HG02981 (cell line): Measurements from ENCODE around the gene ITGAE.
A peak's percentile ranks its signal among the peaks of the same experiment; 100 is the strongest.

ENCODE experiments used
- ATAC-seq: cut with Tn5 transposase; IDR thresholded peaks from one replicate; pipeline ENCODE4 v1.9.1; 2021; ENCODE audit warnings: mild to moderate bottlenecking, moderate library complexity; ENCODE audit not compliant: unreplicated experiment

ITGAE gene

DNA sequence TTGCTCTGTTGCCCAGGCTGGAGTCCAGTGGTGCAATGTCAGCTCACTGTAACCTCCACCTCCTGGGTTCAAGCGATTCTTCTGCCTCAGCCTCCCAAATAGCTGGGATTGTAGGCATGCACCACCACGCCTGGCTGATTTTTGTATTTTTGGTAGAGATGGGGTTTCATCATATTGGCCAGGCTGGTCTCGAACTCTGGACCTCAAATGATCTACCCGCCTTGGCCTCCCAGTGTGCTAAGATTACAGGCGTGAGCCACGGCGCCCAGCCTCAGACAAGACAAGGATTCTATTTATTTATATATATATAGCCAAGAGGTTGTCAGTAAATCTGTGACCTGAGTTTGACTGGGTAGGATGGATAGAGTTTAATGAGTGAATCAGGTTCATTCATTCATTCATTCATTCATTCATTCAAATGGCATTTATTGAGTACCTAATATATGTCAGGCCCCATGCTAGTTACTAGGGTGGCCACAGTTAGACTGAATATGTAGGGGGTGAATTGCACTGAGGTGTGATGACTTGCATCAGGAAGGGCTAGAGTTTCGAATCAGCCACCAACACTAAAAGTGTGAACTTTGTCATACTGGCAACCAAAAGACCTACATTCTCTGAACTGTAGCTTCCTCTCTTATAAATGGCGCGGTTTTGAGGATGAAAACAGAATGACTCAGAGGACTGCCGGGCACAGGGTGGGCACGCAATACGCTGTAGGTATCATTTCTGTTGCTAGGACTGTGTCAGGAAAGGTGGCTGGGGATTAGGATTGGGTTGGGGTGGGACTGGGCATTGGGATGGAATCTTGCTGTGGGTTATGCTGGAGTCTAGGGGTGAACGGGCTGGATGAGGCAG lies 37.8 kb downstream of the ITGAE start:
- peak; percentile 57 for ATAC-seq

DNA sequence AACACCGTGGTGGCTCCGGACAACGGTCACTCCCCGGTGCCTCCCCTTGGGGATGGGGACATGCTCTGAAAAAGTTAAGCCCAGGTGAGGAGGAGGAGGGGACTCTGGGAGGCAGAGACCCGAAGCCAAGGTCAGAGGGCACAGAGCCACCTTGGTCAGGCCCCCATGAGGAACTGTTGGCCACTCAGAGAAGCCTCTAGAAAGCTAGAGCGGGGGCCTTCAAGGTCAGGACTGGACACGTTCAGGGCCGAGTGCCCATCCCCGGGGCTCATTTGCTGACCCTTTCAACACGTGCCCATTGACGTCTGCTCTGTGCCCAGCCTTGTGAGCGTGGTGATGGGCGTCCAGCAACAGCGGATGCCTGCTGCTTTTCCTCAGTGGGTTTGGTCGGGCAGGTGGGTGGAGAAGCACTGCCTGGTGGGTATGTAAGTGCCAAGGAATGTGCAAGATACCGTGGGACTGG lies 39.0 kb downstream of the ITGAE start:
- ATAC-seq: no peak

DNA sequence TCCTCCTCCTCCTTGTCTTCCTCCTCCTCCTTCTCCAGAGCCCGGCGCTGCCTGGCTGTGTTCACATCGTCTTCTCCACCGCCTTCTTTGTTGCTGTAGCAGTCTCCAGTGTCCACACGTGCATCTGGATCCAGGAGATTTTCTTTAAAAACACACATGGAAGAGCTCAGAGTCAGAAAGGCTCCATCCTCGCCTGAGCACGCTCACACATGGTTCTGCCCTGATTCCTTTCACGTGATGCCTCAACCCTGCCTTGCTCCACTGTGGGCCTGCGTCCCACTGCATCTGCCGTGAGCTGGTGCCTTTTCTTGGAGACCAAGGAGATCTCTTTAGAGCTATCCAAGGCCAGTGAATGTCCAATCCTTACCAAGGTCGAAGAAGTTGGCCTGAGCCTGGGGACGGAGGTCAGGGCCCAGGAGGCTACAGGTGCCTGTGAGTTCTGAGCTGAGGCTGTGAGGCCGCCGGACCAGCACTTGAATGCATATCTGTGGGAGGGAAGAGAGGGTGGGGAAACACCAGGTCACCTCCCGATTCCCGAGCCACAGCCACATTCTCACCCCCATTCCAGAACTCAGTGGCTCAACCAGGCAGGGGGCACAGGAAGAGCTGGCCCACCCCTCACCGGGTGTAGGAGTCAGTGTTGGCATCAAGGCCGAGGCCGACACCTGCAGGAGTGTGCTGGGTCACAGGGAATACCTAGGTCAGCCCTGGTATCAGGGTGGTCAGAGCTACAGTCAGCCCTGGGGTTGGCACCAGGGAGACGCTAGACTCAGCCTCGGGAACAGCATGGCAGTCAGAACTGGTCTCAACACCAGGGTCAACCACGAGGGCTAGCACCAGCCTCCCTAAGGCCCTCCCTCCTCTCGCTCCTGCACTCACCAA lies 39.7 kb downstream of the ITGAE start:
- ATAC-seq: no peak

DNA sequence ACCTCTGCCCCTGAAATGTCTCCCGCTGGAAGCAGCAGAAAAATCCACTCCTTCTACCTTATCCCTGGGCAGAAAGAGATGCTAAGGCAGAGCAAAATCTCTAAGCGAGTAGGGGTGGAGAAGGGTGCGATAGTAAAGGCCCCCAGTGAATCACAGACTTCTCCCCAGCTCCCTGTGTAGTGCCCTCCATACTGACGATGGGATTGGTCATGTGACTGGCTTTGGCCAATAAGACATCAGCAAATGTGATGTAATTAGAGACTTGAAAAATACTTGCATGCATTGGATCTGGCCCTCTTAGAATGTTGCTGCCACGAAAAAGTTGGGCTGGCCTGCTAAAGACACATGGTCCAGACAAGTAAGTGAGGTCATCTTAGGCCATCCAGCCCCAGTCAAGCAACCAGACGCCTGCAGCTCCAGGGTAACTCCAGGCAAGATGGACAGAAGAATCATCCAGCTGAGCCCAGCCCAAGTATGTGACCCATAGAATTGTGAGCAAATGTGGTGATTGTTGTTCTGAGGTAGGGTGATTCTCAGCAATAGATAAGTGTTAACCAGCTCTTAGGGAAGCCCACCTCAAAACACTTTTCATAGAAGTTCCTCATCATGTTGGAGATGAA lies 41.3 kb downstream of the ITGAE start:
- no peak for ATAC-seq

DNA sequence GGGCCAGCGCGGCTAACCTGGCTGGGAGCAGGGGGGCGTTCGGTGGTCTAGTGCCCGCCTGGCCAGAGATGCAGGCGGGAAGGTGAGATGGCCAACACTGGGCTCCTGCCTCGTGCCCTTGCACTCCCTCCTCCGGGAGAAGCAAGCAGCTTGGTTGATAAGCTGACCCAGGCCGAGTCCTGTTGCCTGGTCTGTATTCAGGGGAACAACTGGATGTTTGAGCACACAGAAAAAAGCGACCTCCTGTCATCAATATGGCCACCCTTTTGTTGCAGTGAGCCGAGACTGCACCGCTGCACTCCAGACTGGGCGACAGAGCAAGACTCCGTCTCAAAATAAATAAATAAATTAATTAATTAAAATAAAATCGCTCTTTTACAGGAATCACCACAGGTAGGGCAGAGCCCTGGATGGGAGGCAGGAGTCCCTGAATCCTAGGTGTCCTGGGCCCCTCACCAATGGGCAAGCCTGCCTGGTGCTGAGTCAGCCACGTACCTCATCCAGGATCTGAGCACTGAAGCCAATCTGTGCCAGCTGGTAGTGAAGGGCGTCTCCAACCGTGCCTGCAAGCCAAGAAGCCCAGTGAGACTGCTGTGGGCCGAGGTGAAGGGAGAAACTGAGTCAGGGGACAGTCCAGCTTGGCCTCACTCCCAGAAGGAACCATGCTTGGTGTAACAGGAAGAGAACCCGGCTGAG lies 45.5 kb downstream of the ITGAE start:
- no peak for ATAC-seq

DNA sequence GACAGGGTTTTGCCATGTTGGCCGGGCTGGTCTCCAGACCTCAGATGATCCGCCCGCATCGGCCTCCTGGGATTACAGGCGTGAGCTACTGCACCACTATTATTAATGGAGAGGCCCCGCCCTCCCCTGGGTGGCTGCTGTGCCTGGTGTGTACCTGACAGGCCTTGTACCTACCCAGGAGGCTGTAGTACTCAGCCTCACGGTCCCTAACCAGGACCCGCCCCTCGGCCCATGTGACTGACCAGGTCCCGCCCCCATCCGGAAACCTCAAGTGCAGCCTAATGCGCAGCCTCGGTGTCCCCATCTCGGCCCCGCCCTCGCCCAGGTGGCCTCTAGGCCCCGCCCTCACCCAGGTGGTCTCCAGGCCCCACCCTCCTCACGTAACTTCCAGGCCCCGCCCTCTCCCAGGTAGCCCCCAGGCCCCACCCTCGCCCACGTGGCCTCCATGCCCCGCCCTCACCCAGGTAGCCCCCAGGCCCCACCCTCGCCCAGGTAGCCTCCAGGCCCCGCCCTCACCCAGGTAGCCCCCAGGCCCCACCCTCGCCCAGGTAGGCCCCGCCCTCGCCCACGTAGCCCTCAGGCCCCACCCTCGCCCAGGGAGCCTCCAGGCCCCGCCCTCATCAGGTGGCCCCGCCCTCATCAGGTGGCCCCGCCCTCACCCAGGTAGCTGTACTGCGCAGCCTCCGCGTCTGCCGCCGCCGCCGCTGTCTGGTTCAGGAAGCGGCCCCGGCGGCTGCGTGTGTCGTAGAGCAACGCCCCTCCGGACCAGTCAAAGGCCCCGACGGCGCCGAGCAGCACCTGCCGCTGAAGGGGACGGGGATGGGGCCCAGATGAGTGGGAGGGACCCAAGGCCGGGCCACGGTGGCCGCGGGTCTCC lies 46.3 kb downstream of the ITGAE start:
- no peak for ATAC-seq

DNA sequence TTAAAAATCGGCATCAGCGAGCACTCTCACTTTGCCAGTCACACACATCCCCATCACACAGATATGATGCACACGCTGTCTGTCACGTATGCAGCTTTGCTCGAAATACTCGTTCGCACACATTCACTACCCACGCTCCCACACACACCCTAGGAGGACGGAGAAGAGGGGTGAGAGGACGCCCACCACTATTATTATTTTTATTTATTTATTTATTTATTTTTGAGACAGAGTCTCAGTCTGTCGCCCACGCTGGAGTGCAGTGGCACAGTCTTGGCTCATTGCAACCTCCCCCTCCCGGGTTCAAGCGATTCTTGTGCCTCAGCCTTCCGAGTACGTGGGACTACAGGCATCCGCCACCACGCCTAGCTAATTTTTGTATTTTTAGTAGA lies 46.9 kb downstream of the ITGAE start:
- no peak for ATAC-seq

DNA sequence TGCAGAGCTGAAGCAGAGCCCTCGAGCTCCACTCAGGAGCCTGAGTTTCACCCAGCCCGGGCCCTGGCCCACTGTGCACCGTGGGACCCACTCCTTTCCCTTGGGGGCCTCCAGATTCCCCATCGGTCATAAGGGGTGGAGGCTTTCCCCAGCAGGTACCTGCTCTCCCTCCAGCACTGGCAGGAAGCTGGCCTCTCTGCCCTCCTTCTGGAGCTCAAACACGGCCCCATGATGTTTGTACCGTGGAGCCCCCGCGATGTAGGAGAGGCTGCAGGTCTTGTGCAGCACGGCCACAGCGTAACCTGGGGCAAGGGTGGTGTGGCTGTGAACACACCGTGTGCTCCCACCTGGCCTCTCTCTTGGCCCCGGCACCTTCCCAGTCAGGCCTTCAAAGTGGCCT lies 47.4 kb downstream of the ITGAE start:
- no peak for ATAC-seq

DNA sequence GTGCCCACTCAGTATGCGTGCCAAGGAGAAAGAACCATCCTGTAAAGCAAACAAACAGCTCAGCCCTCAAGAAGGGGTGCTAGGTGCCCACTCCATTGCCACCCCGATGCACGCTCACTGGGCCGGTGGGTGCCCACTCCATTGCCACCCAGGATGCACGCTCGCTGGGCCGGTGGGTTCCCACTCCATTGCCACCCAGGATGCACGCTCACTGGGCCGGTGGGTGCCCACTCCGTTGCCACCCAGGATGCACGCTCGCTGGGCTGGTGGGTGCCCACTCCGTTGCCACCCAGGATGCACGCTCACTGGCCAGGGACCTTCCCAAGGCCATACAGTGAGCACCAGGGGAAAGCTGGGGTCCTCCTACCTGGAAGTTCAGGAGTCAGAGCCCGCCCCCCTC lies 49.2 kb downstream of the ITGAE start:
- no peak for ATAC-seq

DNA sequence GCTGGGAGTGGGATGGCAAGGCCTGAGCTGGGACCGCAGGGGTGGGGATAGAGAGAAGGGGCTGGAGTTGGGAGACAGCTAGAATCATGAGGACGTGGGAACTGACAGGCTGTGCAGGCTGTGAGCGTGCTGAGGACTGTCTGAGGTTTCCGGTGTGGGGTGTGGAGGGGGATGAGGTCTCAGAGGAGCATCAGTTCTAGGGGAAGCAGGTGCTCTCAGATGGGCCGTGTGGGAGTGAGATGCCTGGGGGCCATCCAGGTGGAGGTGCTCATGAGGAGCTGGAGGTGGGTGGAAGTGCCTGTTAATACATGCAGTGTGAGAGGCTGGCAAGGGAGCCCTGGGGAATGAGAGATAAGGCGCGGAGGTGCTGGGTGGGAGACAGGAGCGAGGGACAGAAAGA lies 50.1 kb downstream of the ITGAE start:
- no peak for ATAC-seq

DNA sequence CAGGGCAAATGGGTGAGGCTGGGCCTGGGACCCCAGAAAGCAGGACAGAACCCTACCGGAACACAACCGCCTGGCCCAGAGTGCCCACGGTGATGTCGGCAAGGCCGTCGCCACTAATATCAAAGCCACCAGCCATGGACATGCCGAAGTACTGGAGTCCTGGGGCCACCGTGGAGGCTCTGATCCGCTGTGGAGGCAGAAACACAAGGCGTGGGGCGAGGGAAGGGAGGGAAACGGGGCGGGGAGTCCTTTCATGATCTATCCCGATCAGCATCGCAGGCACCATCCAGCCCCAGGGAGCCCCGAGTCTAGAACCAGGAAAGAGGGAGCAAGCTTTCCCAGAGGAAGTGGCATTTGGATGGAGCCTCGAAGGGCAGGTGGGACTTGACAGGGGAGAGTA lies 50.7 kb downstream of the ITGAE start:
- no peak for ATAC-seq

DNA sequence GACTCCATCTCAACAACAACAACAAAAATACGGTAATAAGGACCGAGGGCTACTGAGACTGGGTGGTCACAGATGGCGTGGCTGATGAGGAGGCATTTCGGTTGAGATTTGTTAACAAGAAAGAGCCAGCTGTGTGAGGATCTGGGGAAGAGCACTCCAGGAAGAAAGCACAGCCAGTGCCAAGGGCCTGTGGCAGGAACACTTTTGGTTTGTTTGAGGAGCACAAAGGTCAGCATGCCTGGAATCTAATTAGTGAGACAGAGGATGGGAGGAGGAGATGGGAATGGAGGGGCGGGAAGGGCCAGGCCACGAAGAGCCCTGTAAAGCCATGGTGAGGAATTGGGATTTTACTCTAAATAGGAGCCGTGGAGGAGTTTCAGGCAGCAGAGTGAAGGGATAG lies 52.4 kb downstream of the ITGAE start:
- no peak for ATAC-seq

DNA sequence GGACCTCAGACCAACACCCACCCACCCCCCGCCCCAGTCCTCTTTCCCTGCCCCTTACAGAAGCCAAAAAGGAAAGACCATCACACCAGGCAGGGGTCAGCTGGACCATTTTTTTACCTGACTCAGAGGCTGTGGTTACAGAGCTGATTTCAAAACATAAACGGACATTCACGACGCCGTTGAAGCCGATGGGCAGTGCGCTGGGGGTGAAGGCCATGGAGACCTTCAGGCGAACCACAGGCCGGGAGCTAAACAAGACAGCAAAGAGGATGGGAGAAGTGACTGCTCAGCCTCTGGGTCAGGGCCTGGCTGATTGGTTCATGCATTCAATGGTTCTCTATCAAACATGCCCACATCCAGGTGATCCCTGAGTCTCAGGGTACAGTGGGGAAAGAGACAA lies 53.2 kb downstream of the ITGAE start:
- no peak for ATAC-seq

DNA sequence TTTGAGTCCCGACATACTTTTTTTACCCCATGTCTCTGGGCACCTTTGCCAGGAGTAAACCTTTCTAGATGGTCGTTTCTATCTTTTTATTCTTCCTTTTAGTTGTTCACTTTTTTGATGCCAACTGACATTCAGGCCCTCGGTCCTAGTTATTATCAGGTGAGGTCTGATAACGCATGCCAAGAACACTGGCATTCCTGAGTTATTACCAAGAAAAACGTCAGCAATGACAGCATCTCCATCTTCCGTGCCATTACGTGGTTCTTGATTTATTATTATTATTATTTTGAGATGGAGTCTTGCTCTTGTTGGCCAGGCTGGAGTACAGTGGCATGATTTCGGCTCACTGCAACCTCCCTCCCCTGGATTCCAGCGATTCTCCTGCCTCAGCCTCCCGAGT lies 55.9 kb downstream of the ITGAE start:
- no peak for ATAC-seq

DNA sequence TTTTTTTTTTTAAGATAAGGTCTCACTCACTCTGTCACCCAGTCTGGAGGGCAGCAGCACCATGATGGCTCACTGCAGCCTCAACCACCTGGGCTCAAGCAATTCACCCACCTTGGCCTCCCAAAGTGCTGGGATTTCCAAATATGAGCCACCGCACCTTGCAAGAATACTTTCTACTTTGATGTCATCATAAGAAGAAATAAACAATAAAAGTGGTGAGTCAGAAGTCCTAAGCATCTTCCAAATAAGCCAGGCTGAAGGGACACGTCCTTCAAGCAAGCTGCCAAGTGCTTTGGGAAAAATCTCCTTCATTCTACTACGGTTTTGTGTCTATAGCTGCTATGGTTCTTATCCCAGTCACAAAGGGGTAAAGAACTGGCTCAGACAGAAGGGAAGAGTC lies 57.0 kb downstream of the ITGAE start:
- ATAC-seq: no peak

DNA sequence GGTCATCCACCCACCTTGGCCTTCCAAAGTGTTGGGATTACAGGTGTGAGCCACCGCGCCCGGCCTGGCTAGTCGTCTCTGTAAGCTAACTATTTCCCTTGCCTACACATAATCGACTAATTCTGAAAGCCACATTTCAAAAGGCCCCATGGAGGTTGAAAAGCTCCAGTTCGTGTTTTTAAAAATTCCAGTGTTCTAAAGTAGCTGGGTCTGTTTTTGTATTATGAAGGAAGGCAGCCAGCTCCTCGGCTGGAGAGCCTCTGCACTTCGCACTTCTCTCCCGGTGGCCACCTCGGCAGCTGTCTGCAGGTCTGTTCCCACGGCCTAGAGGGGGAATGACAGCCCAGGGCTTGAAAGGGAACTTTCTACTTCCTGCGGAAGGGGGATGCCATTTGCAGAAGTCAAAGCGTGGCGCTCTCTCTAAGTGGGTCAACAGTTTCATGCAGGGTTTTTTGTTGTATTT lies 60.3 kb downstream of the ITGAE start:
- ATAC-seq: no peak

DNA sequence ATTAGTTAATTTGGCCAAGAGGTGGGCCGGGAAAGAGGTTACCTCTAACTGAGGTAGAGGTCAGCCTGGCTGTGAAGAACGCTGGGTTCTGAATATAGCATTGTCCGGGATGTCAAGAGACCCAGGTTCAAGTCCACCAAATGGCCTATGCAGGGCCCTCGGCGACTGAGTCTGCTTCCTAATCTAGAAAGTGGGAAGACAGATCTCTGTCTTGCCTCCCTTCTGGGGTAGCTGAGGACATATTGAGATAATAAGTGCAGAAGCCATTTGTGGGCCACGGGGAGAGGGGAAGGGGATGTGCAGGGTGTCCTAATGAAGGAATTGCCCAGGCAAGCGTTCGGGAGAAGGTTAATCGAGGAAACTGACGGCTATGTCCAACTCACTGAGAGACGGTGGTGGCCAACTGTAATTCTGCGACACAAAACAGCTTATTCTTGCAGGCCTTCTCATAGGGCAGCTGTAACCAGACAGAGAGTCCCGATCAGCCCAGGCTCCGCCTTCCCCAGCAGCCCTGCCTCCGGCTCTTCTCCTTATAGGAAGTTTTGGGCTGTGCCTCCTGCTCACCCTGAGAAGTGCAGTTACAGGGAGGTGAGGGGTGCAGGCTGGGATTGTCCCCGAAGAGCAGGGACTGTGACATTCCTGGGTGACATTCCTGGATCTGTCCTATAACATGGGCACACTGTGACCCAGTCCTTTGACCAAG lies 61.4 kb downstream of the ITGAE start:
- ATAC-seq: no peak

DNA sequence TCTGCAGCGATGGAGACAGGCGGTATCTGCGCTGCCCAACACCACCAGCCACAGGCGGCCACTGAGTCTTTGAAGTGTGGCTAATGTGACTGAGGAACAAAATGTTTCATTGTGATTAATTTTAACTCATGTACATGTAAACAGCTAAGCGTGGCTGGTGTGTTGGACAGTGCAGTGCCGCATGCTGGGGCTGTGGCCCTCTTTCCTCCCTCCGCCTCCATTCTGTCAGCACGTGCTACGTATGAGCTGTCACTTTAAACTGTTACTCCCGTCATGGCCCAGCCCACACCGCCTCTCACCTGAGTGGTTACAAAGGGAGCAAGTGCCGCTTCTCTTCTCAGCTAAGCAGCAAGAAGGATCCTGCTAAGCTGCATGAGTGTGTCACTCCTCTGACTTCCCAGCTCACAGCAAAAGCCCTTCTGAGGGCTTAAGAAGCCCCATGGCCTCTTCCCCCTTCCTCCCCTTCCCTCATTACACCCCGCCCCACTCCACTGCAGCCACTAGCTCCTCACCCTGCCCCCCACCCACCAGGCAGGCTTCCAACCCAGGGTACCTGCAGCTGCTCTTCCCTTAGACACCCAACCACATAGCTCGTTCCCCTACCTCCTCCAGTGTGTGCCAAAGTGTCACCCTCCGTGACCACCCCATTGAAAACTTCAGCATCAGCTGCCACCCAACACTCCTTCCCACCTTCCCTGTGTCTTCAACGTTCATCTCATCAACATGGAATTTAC lies 62.3 kb downstream of the ITGAE start:
- no peak for ATAC-seq

DNA sequence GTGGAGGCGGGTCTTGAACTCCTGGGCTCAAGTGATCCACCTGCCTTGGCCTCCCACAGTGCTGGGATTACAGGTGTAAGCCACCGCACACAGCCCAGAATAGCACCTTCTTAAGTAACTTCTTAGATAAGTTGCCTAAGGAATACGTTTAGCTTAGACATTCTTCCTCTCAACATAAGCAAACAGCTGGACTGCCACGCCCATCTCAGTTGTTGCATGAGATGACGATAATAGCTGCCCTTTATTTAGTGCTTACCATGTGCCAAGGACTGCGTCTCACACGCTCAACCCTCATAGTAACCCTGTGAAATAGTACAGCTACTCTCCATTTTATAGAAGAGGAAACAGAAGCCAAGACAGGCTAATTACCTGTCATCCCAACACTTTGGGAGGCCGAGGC lies 65.5 kb downstream of the ITGAE start:
- ATAC-seq: no peak
